Bronchial epithelial cell (primary cell): ENCODE measurements around the gene INPP4B. TPM values are rescaled to one million over a fixed set of nuclear protein-coding genes. Genes with fewer than 3 reads are reported as not detected.

Source experiments
- DNase-seq: peaks from one replicate; pipeline ENCODE4 v3.0.0-alpha.2; 2010; ENCODE audit warnings: low read depth
- FAIRE-seq: peaks from 2 replicates; lab custom pipeline; 2011; peaks lifted over from hg19 to GRCh38; lab: Jason Lieb, UNC
- H3K27me3 ChIP-seq: 2 replicates; pipeline ENCODE4 v1.5.1; 2011; ENCODE audit warnings: low read length; ENCODE audit not compliant: control insufficient read depth, insufficient read depth
- H3K36me3 ChIP-seq: 2 replicates; pipeline ENCODE4 v1.5.1; 2011; ENCODE audit warnings: low read length; ENCODE audit not compliant: control insufficient read depth, insufficient read depth
- H3K4me3 ChIP-seq: 2 replicates; pipeline ENCODE4 v1.5.1; 2011; ENCODE audit warnings: mild to moderate bottlenecking, low read depth, low read length, control low read depth
- total RNA-seq: library from RNA; depleted of rRNA; stranded (reverse); fragments of >200 nt; gene quantifications from 2 replicates; pipeline ENCODE4 v1.2.1, GENCODE V29; 2014
- TF ChIP-seq, protein P1 (sequence below): IDR thresholded peaks from 2 replicates; pipeline ENCODE4 v1.5.1; 2011; ENCODE audit warnings: mild to moderate bottlenecking, moderate library complexity, low read length, control low read depth, inconsistent platforms; ENCODE audit not compliant: insufficient read depth, severe bottlenecking

INPP4B gene
- total RNA-seq, 1 donor from 2014 or later: 74.8 TPM

DNA sequence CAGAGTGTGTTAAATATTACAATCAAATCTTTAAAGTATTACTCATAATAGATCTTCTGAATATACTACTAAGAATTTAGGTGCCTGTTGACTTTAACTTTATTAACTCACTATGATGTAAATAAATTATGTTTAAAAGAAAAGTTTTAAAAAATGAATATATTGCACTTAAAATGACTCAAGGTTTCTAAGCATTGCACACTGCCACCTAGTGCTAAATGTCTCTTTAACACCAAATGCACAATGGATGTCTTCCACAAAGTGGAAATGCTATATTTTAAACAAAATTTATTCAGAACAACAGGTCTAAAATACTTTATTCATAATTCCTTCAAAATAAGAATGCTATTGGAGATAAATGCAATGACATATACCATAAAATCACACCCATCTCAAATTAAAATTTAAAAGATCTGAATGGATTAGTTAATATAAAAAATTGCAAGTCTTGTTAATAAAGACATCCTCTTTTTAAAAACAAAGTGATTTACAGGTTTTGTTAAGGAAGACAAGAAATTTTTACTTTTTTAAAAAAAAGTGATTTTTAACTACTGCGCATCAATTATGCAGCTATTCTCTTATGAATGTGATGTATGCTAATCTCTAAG is 5.5 kb downstream of the INPP4B start:
- peak; percentile 61 for DNase-seq
- no peak for FAIRE-seq

DNA sequence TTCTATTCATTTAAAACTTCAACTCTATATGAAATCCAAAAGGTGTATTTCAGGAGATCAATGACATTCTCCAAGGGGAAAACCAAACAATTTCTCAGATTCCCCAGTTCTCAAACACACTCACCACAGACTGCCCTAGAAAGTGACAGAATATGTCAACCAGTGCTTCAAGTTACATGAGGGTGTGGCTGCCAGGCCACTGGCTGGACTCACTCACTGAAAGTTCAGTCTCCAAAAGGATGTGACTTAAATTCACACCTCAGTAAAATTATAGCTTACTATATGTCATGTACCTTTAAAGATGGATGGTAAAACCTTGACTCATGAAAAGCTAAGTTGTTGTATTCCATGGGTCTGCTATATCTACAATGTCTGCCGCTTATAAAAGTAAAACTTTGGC is 7.3 kb downstream of the INPP4B start:
- H3K36me3 ChIP-seq: no peaks in the 10 kb centered on the region
- H3K27me3 ChIP-seq: no peaks in the 10 kb centered on the region
- TF ChIP-seq, protein P1, sequence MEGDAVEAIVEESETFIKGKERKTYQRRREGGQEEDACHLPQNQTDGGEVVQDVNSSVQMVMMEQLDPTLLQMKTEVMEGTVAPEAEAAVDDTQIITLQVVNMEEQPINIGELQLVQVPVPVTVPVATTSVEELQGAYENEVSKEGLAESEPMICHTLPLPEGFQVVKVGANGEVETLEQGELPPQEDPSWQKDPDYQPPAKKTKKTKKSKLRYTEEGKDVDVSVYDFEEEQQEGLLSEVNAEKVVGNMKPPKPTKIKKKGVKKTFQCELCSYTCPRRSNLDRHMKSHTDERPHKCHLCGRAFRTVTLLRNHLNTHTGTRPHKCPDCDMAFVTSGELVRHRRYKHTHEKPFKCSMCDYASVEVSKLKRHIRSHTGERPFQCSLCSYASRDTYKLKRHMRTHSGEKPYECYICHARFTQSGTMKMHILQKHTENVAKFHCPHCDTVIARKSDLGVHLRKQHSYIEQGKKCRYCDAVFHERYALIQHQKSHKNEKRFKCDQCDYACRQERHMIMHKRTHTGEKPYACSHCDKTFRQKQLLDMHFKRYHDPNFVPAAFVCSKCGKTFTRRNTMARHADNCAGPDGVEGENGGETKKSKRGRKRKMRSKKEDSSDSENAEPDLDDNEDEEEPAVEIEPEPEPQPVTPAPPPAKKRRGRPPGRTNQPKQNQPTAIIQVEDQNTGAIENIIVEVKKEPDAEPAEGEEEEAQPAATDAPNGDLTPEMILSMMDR: no peak
- H3K4me3 ChIP-seq: no peak overlapping the region
- no peak for FAIRE-seq
- DNase-seq: no peak

More for the DNA sequence above, 5.5 kb downstream of the INPP4B start:
- Histone ChIP-seq H3K27me3 (peaks cover 4% of the 10 kb centered on the region), H3K4me3 (no peak overlapping the region), H3K36me3 (no peaks in the 10 kb centered on the region)
- TF ChIP-seq, protein P1: peak; percentile 44

DNA sequence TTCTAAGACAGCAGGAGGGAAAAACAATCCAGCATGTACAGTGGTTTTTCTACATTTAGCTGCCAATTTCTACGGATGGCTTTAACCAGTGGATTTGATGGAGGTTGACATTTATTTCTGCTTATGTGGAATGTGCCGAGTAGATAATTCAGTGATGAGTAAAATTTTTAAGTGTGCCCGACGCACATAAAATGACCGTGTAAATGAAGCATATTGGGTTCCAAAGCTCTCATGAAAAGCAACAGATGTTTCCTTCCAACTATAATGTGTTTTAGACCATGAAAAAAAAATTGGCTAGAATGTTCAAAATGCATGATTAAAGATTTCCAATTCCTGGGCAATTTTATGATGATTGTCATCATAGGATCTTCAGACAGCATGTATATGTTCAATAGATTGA is 14.1 kb downstream of the INPP4B start:
- FAIRE-seq: no peak
- H3K36me3 ChIP-seq: no peaks in the 10 kb centered on the region
- no peaks in the 10 kb centered on the region for H3K27me3 ChIP-seq
- TF ChIP-seq, protein P1: no peak
- no peak overlapping the region for H3K4me3 ChIP-seq
- DNase-seq: no peak

DNA sequence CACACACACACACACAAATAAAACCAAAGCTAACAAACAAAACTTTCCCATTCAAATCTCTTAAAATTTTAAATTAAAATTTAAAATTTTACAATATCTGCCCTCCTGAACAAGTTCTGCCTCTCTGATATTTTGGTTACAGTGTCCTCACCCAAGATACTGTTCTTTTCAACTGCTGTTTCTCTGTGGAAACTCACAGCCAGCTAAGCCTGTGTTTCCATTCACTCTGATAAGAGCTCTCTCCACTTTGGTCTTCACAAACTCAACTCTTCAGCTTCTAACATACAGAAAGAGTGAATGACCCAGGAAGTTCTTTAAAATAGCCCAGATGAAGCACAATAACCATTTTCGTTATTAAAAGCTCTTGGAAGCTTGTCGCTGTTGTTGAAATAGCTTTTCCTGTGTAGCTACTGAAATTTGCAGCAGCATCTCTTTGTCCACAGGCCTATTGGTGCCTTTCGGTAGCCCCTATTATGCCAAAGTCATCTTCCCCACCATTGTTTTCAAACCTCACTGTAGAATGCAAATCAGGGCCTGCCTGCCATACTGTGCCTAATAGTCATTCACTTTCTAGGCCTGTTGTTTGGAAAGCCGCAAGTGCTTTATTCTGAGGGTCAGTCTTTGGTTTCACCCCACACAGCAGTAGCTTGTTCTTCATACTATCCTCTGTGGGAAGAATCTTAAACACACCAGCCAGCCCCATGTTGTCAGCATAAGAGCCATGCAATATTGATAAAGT is 19.4 kb downstream of the INPP4B start:
- no peak overlapping the region for H3K4me3 ChIP-seq
- FAIRE-seq (no peak), DNase-seq (no peak)
- H3K27me3 ChIP-seq: no peaks in the 10 kb centered on the region
- TF ChIP-seq, protein P1: no peak
- no peaks in the 10 kb centered on the region for H3K36me3 ChIP-seq

DNA sequence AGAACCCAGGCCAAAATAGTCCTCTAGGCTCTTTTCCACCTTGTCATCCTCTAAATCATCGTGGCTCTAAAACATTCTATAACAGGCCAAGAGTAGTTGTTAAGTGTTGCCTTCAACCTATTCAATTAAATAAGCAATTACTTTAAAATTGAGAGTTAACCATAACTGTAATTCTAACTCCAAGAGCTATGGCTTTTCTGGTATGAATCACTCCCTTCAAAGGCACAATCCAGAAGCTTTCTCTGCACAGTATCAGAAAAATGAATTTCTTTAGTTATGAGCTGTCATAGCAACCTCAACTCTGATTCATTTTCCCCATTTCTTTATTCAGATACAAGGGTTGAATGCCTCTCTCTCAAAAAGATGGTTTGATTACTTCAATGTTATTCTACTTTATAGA is 21.7 kb downstream of the INPP4B start:
- DNase-seq (peak; percentile 13), FAIRE-seq (no peak)
- H3K4me3 ChIP-seq: no peak overlapping the region
- TF ChIP-seq, protein P1: no peak
- no peaks in the 10 kb centered on the region for H3K36me3 ChIP-seq
- H3K27me3 ChIP-seq: no peaks in the 10 kb centered on the region
